Measurements from ENCODE around the gene DYNC1I2. TPM values are rescaled to one million over a fixed set of nuclear protein-coding genes. Genes with fewer than 3 reads are reported as not detected.

Gene DYNC1I2
- polyA plus RNA-seq, 1 of the 3 experiments (the other 2 are of a cell fraction): 99.7 TPM

DNA sequence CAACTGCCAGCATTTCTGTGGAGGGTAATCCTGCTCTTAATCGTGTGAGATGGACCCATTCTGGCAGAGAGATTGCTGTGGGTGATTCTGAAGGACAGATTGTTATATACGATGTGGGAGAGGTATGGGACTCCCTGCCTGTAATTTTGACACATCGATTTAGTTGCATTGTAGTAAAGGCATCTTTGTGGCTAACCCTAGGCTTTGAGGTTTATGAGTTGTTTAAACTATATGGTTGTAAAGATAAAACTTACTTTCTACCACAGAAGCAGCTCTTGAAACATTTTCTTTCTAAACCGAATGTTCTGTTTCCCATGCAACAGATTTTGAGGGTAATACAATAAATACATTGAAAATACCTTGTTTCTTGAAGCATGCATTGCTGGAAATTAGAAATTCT is 58.5 kb downstream of the DYNC1I2 start:
- Histone ChIP-seq H2AFZ (ENCODE audit: low read depth) (no peak overlapping the region), H3K36me3 (replicated peaks in 1 of 2; ENCODE audit: control insufficient read depth in 1 of 2, insufficient read depth in 2 of 2, low read length in 1 of 2) (peaks cover 75 to 88% of the 10 kb centered on the region in 2 experiments), H3K27ac (ENCODE audit: low read depth in 2 of 2, low read length in 1 of 2) (no peak overlapping the region), H3K9me3 (no peaks in the 10 kb centered on the region), H3K4me3 (ENCODE audit: low read depth in 2 of 2, low read length in 1 of 2) (no peak overlapping the region), H3K9ac (no peak overlapping the region), H3F3A (replicated peaks; ENCODE audit: insufficient read depth) (peaks cover 1% of the 10 kb centered on the region), H4K20me1 (ENCODE audit: insufficient read depth) (no peaks in the 10 kb centered on the region), H3K79me2 (ENCODE audit: insufficient read depth) (no peaks in the 10 kb centered on the region), H3K27me3 (ENCODE audit: insufficient read depth) (no peaks in the 10 kb centered on the region), H3K4me2 (no peak overlapping the region), H3K9me2 (no peaks in the 10 kb centered on the region), H3K4me1 (ENCODE audit: control insufficient read depth in 1 of 2, insufficient read depth in 2 of 2, low read depth in 1 of 2, low read length in 1 of 2) (no peaks in the 10 kb centered on the region)
- ChIA-PET CTCF (no interaction called here), POLR2A (no interaction called here)
- over 99% methylated on average over 4 of the region's 4 CpGs for WGBS (ENCODE audit: low lambda C conversion rate)
- no peak for DNase-seq
- TF ChIP-seq FOSL2 (IDR thresholded peaks at IDR 0.05; ENCODE audit: borderline replicate concordance, low read depth) (no peak), MXI1 (IDR thresholded peaks at IDR 0.05; ENCODE audit: low read depth, low read length) (no peak), TAF1 (IDR thresholded peaks at IDR 0.05; ENCODE audit: borderline replicate concordance, low read depth, low read length) (no peak), RAD21 (IDR thresholded peaks at IDR 0.05; ENCODE audit: low read length) (no peak), SIN3A (IDR thresholded peaks at IDR 0.05; ENCODE audit: borderline replicate concordance, low read depth, low read length) (no peak), GATA2 (CRISPR knock-in tag; IDR thresholded peaks at IDR 0.05) (no peak), RCOR1 (IDR thresholded peaks at IDR 0.05; ENCODE audit: low read length) (no peak), RXRA (IDR thresholded peaks at IDR 0.05; ENCODE audit: borderline replicate concordance, low read depth) (no peak), CHD2 (IDR thresholded peaks at IDR 0.05; ENCODE audit: low read length, partially characterized antibody) (no peak), REST (IDR thresholded peaks at IDR 0.05; ENCODE audit: low read depth, low read length) (no peak)

GRCh38 chr2:171747371-171747770 is 60.1 kb downstream of the DYNC1I2 start:
- DNase-seq: no peak
- ChIA-PET POLR2A (no interaction called here), CTCF (interaction anchor here (1.2 kb wide), 1 partner anchor 146 kb away, joined by 4 read pairs; no protein-coding TSS in a partner anchor)
- H3K9me3 ChIP-seq: no peaks in the 10 kb centered on the region
- H3K27ac ChIP-seq (ENCODE audit: low read depth in 2 of 2, low read length in 1 of 2): no peak overlapping the region
- peaks cover 91% of the 10 kb centered on the region in 2 experiments for H3K36me3 ChIP-seq (replicated peaks in 1 of 2; ENCODE audit: control insufficient read depth in 1 of 2, insufficient read depth in 2 of 2, low read length in 1 of 2)
- H3K27me3 ChIP-seq (ENCODE audit: insufficient read depth): no peaks in the 10 kb centered on the region
- no peak overlapping the region for H3K9ac ChIP-seq
- no peak overlapping the region for H2AFZ ChIP-seq (ENCODE audit: low read depth)
- H3K4me1 ChIP-seq (ENCODE audit: control insufficient read depth in 1 of 2, insufficient read depth in 2 of 2, low read depth in 1 of 2, low read length in 1 of 2): no peaks in the 10 kb centered on the region
- no peaks in the 10 kb centered on the region for H3K79me2 ChIP-seq (ENCODE audit: insufficient read depth)
- H3F3A ChIP-seq (replicated peaks; ENCODE audit: insufficient read depth): no peaks in the 10 kb centered on the region
- no peak overlapping the region for H3K4me2 ChIP-seq
- no peaks in the 10 kb centered on the region for H4K20me1 ChIP-seq (ENCODE audit: insufficient read depth)
- WGBS (ENCODE audit: low lambda C conversion rate): 96% methylated on average over 3 of the region's 3 CpGs
- no peak overlapping the region for H3K4me3 ChIP-seq (ENCODE audit: low read depth in 2 of 2, low read length in 1 of 2)
- no peaks in the 10 kb centered on the region for H3K9me2 ChIP-seq
- TF ChIP-seq MXI1 (IDR thresholded peaks at IDR 0.05; ENCODE audit: low read depth, low read length) (no peak), USF2 (IDR thresholded peaks at IDR 0.05; ENCODE audit: borderline replicate concordance, low read depth, low read length) (no peak), GATA2 (CRISPR knock-in tag; IDR thresholded peaks at IDR 0.05) (no peak), PBX3 (IDR thresholded peaks at IDR 0.05) (no peak), TCF12 (IDR thresholded peaks at IDR 0.05) (no peak), POLR2AphosphoS5 (IDR thresholded peaks at IDR 0.05; ENCODE audit: low read depth, low read length) (no peak), SMC3 (IDR thresholded peaks at IDR 0.05; ENCODE audit: low read depth, low read length) (no peak), FOXJ3 (CRISPR knock-in tag; IDR thresholded peaks at IDR 0.05) (no peak), YY1 (IDR thresholded peaks at IDR 0.05; ENCODE audit: low read depth) (no peak), GABPA (IDR thresholded peaks at IDR 0.05; ENCODE audit: low read depth) (no peak), RCOR1 (IDR thresholded peaks at IDR 0.05; ENCODE audit: low read length) (no peak), FOSL2 (IDR thresholded peaks at IDR 0.05; ENCODE audit: borderline replicate concordance, low read depth) (no peak), TAF1 (IDR thresholded peaks at IDR 0.05; ENCODE audit: borderline replicate concordance, low read depth, low read length) (no peak), CHD2 (IDR thresholded peaks at IDR 0.05; ENCODE audit: low read length, partially characterized antibody) (no peak), JUND (IDR thresholded peaks at IDR 0.05) (no peak), CTCF (IDR thresholded peaks at IDR 0.05) (no peak)
- TF ChIP-seq, protein P1, sequence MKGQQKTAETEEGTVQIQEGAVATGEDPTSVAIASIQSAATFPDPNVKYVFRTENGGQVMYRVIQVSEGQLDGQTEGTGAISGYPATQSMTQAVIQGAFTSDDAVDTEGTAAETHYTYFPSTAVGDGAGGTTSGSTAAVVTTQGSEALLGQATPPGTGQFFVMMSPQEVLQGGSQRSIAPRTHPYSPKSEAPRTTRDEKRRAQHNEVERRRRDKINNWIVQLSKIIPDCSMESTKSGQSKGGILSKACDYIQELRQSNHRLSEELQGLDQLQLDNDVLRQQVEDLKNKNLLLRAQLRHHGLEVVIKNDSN (IDR thresholded peaks at IDR 0.05; ENCODE audit: borderline replicate concordance, low read depth): no peak

Data from SK-N-SH (cell line).